Measurements from ENCODE around the gene GPRIN3.
"Not testable (repeated sequence)": the region's sequence is repeated elsewhere in the genome, so short reads cannot be mapped to it uniquely, and the experiment has no call there.

GPRIN3 gene

GRCh38 chr4:89287945-89288344 lies 19.7 kb downstream of the GPRIN3 start:
- DNase-seq, result no peak

GRCh38 chr4:89285745-89286144 lies 21.9 kb downstream of the GPRIN3 start:
- DNase-seq, result no peak

GRCh38 chr4:89284828-89285227 lies 22.8 kb downstream of the GPRIN3 start:
- DNase-seq, result no peak

GRCh38 chr4:89284020-89284424 lies 23.6 kb downstream of the GPRIN3 start:
- no peak for DNase-seq

GRCh38 chr4:89283226-89284009 lies 24.2 kb downstream of the GPRIN3 start:
- no peak for DNase-seq

DNA sequence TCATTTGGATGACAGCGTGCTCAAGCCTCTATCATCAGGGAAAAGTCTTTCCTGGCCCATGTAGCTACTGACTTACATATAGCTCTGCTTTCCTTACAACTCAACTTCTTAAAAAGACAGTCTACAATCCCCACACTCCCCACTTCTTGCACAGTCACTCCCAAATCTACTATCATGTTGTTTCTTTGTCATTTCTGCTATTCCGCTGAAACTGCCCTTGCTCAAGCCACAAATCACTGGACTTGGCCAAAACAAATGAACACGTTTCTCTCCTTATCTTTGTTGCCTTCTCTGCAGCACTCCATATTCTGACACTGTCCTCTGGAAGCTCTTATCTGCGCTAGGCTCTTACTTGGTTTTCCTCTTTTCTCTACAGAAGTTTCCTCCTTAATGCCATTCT lies 28.2 kb downstream of the GPRIN3 start:
- DNase-seq, result no peak

- no peak for DNase-seq
Observed at GRCh38 chr4:89277412-89277811, 30.2 kb downstream of the GPRIN3 start.

GRCh38 chr4:89276296-89276695 lies 31.3 kb downstream of the GPRIN3 start:
- DNase-seq, result no peak

- no peak for DNase-seq
Observed at GRCh38 chr4:89275587-89275986, 32.0 kb downstream of the GPRIN3 start.

DNA sequence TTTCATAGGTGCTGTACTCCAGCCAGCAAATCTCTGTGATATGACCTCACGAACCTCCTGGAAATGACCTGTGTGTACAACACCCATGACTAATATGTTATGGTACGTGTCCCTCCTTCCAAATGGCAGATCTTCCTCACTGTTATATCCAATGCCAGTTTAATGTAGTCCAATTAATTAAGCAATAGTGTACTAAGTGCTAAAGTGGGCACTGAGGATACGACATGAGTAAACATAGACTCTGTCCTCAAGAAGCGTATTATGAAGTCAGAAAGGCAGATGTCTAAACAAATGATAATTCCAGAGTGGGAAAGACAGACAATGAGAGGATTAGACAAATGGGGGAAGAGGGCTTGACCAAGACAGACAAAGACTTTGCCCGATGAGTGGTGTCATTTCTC lies 33.9 kb downstream of the GPRIN3 start:
- no peak for DNase-seq

- no peak for DNase-seq
Observed at GRCh38 chr4:89270792-89271191, 36.8 kb downstream of the GPRIN3 start.

DNA sequence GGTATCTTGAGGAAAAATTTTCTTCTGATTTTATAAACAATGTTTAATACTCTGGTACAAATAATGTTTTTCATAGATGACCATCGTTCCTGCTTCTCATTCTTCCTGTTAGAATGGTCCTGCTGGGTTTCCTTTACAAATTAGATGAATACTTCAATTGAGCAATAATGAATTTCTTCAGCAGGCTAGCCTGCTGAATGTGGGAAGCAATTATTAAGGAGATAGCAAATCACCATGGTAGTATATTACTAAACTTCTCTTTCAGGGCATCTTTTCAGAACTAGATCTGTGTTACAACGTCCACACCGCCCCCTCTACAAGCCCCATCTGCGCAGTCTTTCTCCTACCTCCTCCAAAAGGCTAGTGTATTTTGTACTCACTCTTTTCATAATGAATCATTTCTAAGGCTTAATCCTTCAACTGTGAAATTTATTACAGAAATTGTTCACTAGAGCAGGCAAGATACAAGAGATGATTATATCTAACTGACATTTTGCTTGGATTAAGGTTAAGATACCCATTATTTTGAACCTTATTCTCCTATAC lies 38.4 kb downstream of the GPRIN3 start:
- no peak for DNase-seq

GRCh38 chr4:89268679-89269078 lies 38.9 kb downstream of the GPRIN3 start:
- no peak for DNase-seq

GRCh38 chr4:89267846-89268245 lies 39.8 kb downstream of the GPRIN3 start:
- DNase-seq, result no peak

DNA sequence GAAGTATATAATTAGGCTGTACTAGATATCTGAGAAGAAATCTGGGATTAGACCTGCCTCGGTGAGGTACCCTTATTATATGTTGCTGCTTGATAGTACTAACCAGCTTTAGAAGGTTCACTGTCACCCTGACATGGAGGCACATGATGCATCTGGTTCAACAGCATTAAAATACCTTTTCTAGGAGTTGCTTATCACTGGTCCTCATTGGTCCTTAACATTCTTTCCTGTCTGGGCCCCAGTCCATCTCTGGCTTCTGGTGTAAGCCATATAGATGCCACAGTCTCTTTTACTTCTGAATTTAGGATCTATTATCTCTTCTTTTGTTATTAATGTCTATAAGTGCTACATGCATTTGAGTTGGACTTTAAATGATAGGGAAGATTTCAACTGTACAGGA lies 40.2 kb downstream of the GPRIN3 start:
- no peak for DNase-seq

DNA sequence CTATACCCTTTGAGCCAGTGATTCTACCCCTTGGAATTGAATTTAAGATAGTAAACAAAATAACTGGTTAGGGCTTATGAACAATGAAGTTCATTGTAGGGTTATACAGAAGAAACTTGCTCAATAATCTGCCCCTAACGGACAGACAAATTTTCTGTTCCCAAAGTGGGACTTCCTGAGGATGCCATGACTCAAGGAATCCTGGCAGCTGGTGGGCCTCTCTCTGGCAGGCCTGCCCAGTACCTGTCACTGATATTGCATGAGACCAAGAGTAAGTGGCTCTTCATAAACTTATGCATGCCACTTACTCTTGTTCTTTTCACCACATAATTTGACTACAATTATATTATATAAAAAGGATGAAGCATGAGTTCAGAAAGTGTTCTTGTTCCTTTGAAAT lies 41.5 kb downstream of the GPRIN3 start:
- DNase-seq, result no peak

DNA sequence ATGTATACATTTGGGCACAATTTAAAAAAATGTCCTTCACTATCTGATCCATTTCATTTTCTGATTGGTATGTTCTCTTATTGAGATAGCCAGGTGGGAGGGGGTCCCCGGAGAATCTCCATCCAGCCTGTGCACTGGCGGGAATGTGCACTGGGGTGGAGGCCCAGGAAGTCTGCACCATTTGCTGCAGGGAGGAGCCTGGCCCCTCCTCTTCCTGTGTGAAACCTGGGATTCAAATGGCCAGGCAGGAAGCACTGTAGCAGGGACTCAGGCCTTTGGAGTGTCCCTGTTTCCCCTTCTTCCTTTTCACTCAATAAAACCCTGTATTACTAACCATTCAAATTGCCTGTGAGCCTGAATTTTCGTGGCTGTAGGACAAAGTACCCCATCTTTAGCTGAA lies 44.3 kb downstream of the GPRIN3 start:
- DNase-seq, result no peak

DNA sequence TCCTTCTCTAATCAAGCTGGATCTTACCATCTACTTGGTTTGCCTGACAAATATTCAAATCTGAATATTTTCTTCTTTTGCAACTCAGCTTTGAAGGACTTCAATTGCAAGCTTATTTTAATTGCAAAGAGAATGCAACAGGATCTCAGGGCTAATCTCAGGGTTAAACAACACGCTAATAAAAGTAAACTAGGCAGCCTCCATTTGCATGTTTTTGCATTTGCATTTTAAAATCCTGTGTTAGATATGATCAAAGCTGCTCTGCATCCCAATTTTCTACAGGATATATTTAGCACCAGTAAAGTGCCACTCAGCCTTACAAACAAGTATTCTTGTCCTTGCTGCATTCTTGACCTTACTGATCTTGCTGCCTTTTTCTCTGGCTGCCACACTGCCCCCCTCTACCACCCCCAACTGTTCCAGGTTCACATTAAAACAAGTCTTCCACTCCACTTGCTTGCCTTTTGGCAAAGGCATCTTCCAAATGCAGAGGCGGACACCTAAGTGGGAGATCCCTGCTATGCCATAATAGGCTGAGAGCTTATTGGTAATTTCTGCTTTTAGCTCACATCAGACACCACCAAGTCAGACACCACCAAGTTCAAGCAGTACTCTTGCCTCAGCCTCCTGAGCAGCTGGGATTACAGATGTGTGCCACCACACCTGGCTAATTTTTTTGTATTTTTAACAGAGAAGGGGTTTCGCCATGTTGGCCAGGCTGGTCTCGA lies 48.1 kb downstream of the GPRIN3 start:
- no peak for DNase-seq

- no peak for DNase-seq
Observed at GRCh38 chr4:89258506-89258905, 49.1 kb downstream of the GPRIN3 start.

DNA sequence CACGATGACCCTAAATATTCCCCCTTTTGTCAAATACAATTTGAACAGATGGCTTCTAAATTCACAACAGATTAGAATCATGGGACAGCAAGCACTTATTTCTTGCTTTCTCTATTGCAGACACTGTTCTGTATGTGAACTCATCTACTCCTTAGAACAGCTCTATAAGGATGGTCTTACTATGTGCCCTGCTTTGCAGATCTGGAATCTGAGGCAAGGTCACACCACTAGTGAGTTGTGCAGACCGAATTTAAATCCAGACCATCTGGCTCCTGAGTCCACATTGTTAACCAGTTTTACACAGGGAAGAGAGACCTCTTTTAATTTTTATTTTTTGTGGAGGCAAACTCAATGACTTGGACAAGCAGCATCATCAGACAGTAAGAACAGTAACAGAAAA lies 50.2 kb downstream of the GPRIN3 start:
- no peak for DNase-seq

- no peak for DNase-seq
Observed at GRCh38 chr4:89256203-89256800, 51.3 kb downstream of the GPRIN3 start.

DNA sequence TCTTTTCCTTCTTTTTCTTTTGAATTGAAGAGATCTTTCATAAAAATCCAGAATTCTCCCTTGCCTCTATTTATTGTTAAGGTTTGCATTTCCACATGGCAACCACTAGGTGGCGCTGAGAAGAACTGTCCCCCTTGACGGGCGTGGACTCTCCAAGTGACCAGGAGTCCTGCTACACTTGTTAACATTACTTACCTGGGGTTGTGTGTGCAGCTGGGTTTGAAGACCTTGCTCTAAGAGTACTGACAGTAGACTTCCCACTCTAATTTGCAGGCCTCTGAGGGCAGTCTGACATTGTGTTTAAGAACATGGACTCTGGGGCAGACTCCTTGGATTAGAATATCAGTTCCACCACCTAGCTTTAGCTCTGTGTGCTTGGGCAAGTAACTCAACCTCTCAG lies 52.8 kb downstream of the GPRIN3 start:
- DNase-seq, result peak; percentile 2

GRCh38 chr4:89254347-89254746 lies 53.3 kb downstream of the GPRIN3 start:
- not testable (repeated sequence) for DNase-seq

GRCh38 chr4:89253935-89254334 lies 53.7 kb downstream of the GPRIN3 start:
- no peak for DNase-seq

Data from GDM1 (cell line).